Body of pancreas (tissue), 4 donors: ENCODE results near the gene GORASP1.
A peak's percentile ranks its signal among the peaks of the same experiment; 100 is the strongest.

Source experiments
- CTCF ChIP-seq, 7 experiments: fragments of 450-650 bp in 4 of 7; fragments of 200-600 bp in 3 of 7; sonication (generic) in 3 of 7; IDR thresholded peaks; one replicate each; pipeline ENCODE4 v1.5.1; 2016 to 2019; ENCODE audit warnings: antibody characterized with exemption in 7 of 7
- POLR2A ChIP-seq, 3 donors: fragments of 450-650 bp; IDR thresholded peaks; one replicate each; pipeline ENCODE4 v1.6.1; 2016; ENCODE audit warnings: antibody characterized with exemption in 3 of 3, mild to moderate bottlenecking in 2 of 3

GRCh38 chr3:39141171-39141995, 34.0 kb upstream of the GORASP1 start:
- TF ChIP-seq CTCF (IDR thresholded peaks at IDR 0.05): peak in 1 of 7 experiments; percentile 9
- peak in 1 of 3 donors; percentile 11 for TF ChIP-seq POLR2A (IDR thresholded peaks at IDR 0.05)
